Astrocyte (in vitro differentiated cells and primary cell): ENCODE data around the gene HECW1.

ENCODE experiments used
- EZH2 ChIP-seq: IDR thresholded peaks from 2 replicates; pipeline ENCODE4 v1.6.1; 2012; ENCODE audit warnings: mild to moderate bottlenecking, low read length, inconsistent platforms; ENCODE audit not compliant: insufficient read depth
- TF ChIP-seq, protein P1 (sequence below): IDR thresholded peaks from 2 replicates; pipeline ENCODE4 v1.5.1; 2011; ENCODE audit warnings: low read depth, mild to moderate bottlenecking, inconsistent platforms, low read length, moderate library complexity; ENCODE audit not compliant: insufficient read depth

DNA sequence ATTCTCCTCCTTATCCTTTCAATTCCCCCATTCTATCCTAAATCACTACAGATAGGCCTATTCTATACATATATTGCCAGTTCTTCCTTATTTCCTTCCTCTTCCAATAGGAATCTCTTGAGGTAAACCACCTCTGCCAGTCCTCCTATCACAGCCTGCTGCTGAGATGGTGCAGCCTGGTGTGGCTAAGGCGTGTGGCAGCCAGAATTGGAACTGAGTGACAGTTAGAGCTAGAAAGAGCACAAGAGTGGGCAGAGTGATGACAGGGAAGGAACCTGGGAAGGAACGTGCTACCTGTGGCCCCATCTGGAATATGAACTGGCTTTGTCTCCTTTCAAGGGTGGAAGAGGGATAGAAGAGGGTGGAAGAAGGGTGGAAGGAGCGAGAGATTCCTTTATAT is 187.7 kb downstream of the HECW1 start:
- TF ChIP-seq, protein P1, sequence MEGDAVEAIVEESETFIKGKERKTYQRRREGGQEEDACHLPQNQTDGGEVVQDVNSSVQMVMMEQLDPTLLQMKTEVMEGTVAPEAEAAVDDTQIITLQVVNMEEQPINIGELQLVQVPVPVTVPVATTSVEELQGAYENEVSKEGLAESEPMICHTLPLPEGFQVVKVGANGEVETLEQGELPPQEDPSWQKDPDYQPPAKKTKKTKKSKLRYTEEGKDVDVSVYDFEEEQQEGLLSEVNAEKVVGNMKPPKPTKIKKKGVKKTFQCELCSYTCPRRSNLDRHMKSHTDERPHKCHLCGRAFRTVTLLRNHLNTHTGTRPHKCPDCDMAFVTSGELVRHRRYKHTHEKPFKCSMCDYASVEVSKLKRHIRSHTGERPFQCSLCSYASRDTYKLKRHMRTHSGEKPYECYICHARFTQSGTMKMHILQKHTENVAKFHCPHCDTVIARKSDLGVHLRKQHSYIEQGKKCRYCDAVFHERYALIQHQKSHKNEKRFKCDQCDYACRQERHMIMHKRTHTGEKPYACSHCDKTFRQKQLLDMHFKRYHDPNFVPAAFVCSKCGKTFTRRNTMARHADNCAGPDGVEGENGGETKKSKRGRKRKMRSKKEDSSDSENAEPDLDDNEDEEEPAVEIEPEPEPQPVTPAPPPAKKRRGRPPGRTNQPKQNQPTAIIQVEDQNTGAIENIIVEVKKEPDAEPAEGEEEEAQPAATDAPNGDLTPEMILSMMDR = no peak
- no peak for TF ChIP-seq EZH2
